NCI-H2107 treated with DMSO at 0.1 percent for 48 hours (cell line): ENCODE results near the gene SEPTIN2.
"Not testable (repeated sequence)": the region's sequence is repeated elsewhere in the genome, so short reads cannot be mapped to it uniquely, and the experiment has no call there.

Experiments used
- DNase-seq: peaks from one replicate; lab custom pipeline; 2025; ENCODE audit not compliant: unreplicated experiment; lab: John Stamatoyannopoulos, UW

Gene SEPTIN2

DNA sequence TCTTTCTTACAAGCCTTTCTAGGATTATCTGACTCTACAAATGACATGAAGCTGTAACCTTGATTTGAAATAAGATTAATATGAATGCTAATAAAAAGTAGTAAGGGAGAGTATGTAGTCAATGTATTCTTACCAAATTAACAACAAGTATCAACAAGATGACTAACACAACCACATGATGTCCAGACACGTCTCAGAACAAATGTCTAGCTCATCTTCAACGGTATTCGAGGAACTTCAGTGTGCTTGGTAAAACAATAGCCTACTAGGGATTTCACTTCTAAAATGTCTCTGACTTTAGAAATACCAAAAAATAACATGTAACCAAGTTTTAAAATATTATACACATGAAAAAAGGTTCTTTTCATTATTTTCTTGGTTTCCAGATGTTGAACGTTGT, 3.6 kb upstream of the SEPTIN2 start:
- no peak for DNase-seq

DNA sequence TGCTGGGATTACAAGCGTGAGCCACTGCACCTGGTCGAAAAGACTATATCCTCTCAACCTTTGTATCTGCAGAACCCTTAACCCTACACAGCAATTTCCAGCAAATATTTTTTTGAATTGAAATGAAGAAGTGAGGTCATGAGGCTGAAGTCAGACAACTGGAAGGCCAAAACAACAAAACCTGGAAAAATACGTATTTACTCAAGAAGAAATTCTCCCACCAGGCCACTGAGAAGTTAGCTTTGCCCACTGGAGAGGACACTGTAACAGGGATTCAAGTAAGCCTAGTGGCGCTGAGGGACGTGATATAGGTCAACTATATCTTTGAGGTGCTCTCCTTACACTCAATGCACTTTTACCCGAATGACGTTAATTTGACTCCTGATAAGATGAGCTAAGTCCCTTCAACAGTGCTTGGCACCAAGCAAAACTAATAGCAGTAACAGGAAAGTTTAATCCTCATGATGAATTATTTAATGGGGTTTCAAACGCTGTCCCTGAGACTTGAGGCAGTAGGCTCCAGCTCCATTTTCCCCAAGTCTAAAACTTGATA, 2.1 kb upstream of the SEPTIN2 start:
- DNase-seq: no peak

DNA sequence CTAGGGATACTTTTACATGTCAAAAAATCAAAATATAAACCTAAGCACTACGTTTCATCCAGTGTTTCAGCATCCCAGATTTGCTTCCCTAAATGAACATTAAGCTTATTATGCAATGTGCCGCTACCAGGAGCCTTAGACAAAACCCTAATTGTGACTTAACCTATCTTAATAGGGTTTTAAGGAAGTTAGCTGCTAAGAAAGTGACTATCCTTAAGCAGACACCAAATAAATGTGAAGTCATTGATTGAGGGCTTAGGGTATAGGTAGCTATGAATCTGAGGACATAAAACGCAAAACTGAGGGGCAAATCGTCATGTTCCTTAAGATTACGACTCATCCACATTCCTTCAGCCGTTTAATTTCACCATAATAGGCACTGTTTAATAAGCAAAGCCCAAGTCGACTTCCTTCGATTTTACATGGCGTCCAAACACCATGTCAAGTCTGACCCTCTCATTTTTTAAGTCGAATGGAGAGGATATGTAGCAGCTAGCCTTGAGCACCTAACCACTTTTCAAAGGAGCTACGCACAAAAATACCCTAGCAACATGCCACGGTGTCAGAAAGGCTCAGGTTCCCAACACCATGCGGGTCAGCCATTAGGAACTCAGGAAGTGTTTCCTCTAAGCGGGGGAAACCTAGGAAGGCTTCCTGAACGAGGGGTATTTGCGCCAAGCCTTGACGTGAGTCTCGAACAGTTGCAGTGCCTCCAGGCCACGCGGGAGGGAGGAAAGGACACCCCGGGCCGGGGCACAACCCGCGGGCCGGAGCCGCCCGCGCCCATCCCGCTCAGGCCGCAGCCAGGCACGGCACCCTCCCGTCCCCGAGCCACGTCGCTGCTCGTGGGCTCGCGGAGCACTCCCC, 1.3 kb upstream of the SEPTIN2 start:
- DNase-seq: no peak

DNA sequence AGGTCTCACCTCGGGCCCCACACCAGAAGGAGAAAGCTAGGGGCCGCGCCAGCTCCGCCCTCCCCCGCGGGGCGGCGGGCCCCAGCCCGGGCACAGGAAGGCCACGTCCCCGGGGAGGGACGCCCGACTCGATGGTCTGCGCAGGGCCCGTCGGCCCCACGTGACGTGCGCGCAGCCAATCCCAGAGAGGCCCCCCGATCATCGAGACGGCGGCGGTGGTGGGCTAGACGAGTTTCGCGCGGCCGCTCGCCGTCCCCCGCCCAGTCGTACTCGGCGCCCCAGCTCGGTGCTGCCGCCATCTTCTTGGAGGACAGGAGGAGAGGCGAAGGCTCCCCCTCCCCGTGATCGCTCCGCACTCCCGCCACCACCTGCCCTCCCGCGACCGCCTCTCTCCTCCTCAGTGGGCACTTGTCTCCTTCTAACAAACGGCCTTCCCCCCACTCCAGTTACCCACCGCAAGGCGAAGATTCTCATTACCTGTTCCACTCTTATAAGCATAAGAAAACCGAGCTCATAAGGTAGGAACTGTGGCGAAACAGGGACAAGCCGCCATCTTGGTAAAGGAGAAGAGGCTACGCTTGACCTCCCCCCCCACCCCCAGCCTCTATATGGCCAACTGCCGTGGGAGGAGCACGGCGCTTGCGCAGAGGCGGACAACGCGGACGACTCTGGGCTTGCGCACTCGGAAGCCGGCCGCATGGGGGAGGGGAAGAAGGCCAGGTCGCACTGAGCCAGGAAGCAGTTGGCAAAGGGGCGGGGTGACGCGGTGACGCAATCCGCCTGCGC, 439 bp upstream of the SEPTIN2 start, which contains the start of gene HDLBP:
Gene HDLBP (minus strand): TSS at position 580 of the 786 bp plus-strand sequence. CDS start 48,803 bp downstream, outside the sequence.
- DNase-seq: peak; percentile 90

DNA sequence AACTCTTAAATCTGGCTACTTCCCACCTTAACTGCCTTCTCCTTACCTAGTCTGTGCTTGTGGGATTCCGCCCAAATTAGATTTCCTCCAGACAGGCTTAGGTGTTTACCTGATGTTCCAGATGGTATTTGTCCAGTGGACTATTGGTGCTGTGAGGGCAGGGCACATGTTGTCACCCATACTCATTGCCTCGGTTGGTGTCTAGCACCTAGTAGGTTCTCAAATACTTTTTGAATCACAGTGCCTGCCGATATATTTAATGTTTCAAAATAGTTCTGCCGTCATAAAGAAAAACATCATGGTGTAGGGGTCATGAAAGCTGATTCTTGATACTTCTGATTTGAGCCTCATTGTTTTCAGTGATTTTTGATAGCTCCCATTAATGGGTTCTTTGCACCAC, 1.1 kb downstream of the SEPTIN2 start:
- DNase-seq: no peak

DNA sequence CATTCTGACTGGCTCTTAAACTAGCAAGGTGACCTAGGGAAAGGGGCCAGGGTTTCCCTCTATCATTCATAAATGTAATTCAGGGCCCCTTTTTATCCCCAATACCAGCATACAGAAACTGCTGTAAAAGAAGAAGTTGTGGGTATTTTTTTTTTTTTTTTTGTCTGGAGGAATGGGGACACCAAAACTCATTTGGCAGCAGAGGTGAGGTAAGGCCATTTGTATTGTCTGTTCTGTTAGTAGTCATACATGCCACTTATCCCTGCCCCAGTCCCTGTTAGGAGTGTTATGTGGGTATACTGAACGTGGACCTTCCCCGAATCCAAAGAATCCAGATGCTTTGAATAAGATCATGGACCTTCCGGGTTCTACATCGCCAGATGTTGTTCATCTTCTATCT, 1.7 kb downstream of the SEPTIN2 start:
- no peak for DNase-seq

DNA sequence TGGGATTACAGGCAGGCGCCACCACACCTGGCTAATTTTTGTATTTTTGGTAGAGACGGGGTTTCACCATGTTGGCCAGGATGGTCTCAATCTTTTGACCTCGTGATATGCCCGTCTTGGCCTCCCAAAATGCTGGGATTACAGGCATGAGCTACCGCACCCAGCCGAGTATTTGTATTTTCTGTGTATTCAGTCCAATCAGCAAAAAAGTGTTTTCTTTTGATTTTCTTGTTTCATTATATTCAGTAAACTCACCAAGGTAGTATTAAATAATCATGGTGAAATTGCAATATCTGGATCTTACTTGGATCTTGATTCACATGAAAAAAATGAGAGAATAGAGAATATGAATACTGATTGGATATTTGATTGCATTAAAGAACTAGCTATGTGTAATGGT, 3.1 kb downstream of the SEPTIN2 start:
- not testable (repeated sequence) for DNase-seq

DNA sequence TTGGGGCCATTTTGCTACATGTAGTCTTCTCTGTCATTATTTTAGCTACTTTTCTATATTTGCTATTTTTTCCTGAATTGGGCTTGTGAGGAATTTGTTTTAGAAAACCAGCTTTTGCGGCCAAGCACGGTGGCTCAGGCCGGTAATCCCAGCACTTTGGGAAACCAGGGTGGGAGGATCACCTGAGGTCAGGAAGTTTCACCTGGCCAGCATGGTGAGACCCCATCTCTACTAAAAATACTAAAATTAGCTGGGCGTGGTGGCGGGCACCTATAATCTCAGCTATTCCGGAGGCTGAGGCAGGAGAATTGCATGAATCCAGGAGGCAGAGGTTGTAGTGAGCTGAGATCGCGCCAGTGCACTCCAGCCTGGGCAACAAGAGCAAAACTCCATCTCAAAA, 4.7 kb downstream of the SEPTIN2 start:
- DNase-seq: no peak

DNA sequence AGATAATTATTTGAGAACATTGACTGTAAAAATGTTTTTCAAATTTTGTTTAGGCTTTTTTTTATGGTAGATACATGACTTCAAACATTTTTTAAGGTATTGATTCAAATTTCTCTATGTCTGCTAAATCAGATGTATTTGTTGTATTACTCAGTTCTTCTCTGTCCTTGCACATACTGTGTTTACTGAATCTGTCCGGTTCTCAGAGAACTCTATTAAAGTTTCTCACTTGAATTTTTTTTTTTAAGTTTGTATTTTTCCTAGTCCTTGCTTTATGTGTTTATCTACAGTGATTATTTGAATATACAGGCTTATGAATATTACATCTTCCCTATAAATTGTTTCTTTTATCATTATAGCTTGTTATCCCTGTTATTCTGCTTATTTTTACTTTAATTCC, 5.3 kb downstream of the SEPTIN2 start:
- no peak for DNase-seq

DNA sequence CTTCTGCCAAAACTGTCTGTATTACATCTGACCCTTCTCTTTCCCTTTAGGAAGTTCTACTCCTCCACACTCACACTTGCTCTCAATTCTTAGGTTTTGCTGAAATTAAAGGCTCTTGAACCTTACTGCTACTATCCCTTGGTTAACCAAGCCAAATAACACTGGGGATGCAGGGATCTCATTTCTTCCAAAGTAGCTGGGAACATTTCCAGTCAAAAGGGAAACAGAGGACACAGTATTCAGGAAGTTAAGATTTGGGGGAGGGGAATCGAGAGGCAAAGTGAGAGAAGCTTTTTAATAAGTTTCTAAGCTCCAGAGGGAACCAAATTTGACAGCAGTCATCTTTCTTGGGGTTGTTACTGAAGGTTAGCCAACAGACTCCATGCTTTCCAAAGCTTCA, 6.2 kb downstream of the SEPTIN2 start:
- no peak for DNase-seq

DNA sequence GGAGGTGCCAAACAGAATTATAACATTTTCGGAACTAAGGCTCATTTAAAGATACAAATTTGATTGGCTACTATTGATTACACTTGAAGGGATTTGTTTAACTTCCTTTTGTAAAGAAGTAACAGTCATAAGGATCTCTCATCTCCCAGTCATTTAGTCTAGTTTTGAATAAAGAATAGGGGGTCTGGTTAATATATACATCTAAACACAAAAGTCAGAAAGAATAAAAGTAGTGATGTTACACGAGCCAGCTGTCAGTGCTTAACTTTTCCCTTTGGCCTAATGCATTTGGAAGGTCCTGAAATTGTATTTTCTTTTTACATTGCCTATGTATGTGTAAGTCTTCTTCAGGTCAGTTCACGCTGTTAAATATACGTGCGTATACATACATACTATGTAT, 8.1 kb downstream of the SEPTIN2 start:
- no peak for DNase-seq

DNA sequence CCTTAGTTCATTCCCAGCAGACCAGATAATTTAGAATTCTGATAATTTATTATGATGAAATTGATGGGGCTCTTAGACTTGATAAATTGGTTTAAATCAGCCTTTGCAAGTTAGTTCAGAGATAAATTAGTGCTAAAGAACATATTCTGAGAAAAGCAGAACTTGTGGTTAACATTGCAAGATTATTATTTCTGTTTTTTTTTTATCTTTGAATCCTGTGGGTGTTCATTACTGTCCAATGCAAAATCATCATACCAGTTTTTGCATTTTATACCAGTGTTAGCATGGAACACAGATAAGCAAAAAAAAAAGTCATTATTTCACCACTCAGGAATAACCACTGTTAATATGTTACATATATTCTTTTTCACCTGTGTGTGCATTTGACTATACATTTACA, 9.1 kb downstream of the SEPTIN2 start:
- DNase-seq: no peak

DNA sequence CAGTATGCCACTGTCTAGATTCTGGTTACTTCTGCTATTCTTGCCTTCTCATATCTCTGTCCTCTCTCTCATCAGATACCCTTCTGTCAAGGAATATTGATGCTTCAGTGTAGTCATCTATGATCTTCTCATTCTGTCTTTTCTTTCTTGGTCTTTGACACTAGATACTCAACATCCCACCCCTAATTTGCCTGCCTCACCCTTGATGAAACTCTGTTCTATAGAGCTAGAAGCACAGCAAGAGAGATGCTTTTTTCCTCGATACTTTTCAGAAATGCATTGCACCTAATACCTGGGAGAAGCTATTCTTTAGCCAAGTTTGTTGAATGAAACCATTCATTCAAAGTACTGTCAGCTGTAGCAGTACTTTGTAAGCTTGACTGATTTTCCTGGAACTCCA, 9.5 kb downstream of the SEPTIN2 start:
- no peak for DNase-seq

DNA sequence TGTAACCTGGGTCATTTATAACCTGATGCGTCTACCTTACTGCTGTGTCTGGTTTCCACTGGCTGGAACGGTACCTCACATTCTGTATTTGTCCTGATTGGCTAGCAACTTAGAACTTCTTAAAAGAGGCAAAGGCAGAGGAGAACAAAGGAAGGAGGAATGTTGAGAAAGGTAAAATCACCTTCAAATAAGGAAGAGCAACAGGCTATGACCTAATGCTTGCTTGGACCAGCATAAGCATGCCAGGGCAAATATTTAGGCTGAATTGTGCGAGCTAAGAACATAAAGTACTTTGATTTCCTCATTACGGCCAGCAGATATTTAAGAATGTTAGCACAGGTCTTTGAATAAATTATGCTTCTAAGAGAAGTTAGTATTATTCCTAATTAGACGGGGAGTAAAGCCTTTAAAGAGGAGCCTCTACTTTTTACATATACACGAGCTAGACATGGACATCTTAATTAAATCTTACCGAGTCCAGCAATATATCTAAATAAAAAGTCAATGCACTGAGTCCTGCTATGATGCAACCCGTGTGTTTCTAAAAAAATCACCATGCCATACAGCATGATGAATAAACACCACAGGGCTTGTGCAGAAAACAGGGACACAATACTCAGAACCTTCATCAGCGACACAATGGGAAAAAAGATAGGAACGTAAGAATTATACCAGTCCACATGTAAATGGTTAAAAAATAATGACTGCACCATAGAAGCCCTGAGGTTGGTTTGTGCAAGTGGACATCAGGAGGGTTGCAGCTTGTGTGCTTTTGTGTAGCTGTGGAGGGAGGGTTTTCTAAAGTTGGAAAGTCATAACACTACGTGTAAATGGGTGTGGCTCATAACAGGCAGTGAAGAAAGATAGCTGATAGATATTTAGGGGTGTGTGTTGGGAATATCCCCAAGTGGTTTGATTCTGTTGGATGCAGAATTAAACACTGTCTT, 14.2 kb downstream of the SEPTIN2 start:
- no peak for DNase-seq

DNA sequence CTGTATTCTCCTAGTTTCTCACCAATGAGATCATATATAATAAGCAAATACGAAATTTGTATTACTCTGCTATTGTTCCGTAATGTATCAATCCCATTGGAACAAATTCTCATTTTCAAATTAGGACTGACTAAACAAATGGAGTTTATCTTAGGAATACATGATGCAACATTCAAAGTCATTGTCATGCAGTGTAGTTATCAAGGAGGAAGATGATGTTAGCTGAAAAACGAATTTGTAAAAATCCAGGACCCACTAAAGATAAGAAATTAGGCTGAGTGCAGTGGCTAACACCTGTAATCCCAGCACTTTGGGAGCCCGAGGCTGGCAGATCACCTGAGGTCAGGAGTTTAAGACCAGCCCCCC, 14.9 kb downstream of the SEPTIN2 start:
- no peak for DNase-seq

DNA sequence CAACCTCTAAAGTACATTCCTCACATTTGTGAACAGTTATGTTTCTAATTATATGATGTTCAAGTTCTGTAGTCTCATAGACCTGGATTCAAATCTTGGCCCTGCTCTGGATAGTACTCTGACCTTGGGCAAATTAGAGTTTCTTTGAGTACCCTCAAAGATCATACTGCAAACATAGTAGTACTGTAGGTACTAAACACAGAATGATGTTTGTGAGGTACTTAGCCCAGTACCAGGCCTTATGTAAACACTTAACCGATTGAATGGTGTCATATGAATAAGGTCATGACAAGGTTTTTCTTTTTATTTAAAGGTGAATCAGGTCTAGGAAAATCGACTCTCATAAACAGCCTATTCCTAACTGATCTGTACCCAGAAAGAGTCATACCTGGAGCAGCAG, 19.1 kb downstream of the SEPTIN2 start:
- no peak for DNase-seq

DNA sequence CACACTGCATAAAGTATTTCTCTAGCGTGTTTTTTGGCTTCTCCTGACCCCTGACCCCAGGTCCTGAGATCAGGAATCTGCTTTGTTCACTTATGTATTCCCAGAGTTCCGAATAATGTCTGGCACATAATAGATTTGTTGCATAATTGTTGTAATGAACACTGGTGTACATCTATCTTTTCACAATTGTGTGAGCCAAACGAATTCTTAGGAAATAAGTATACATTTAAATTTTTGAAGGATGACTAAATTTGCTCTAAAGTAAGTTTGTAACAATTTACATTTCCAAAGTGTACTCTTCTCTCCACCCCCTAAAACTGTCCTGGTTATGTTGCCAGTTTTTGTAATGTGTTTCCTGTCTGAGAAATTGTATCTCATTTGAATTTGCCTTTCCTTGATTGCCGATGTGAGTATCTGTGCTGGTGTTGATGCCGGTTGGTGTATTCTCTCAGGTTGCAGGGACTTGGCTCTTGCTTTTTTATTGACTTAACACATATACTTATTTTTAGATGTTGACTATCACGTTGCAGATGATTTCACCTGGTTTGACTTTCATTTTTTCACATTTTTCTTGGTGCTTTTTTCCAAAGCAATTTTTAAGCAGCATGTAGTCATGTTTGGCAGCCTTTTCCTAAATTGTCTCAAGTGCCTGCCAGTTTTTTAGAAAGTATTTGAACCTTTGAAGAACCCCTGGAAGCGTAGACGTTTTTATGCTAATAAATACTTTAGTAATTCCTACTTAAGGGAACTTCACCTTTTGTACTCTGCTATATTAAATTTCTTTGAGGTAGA, 24.3 kb downstream of the SEPTIN2 start:
- no peak for DNase-seq

DNA sequence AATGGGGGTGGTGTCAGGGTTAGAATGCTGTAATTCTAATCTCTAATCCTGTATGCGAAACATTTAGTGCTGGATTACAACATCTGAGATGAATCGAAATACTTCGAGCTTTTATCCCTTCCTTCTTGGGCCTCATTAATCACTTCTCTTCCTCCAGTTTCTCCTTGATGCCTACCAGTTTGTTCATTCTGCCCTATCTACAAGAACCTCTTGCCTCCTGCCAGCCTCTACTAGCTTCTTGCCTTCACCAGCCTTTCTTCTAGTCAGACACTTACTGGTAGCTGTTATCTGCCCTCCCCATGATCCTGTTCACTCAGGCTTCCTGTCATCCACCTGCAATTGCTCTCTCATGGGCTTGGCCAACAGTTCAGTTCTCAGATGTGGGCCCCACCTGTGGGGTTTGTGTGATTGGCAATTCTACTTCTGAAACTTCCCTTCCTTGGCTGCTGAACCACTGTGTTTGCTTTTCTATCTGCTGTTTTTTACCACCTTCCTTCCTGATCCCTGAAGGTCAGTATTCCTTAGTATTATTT, 25.0 kb downstream of the SEPTIN2 start:
- DNase-seq: no peak

DNA sequence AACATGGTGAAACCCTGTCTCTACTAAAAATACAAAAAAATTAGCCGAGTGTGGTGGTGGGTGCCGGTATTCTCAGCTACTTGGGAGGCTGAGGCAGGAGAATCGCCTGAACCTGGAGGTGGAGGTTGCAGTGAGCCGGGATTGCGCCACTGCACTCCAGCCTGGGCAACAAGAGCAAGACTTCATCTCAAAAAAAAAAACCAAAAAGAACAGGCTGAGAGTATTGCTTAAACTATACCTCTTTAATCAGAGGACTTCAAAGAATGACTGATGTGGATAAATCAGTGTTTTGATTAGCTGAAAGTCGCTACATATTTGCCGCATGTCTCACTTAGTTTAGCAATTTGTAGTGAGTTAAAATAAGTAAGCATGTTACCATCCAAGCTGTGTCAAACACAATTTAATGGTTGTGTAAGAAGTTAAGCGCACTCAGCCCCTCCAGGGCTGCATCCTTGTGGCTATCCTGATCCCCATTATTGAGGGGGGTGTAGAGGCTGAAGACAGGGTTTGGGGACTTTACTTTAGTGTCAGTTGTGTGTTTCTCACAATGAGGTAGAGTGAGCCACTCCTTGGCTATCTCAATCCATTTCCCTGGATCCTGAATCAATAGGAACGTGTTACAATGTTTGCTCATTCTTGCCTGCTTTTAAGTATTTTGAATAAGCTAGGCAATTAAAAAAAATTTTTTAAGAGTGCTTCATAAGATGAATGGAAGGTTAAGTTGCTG, 29.4 kb downstream of the SEPTIN2 start:
- no peak for DNase-seq
